Muscle layer of duodenum (tissue), 2 donors: Measurements from ENCODE around the gene POLR3B.
"Not testable (repeated sequence)": the region's sequence is repeated elsewhere in the genome, so short reads cannot be mapped to it uniquely, and the experiment has no call there.

Experiments used
- H3K27ac ChIP-seq: one replicate; pipeline ENCODE4 v1.7.0; 2013; ENCODE audit warnings: mild to moderate bottlenecking, low read length
- H3K27me3 ChIP-seq: one replicate; pipeline ENCODE4 v1.7.0; 2013; ENCODE audit warnings: low read depth, mild to moderate bottlenecking, control low read depth, low read length
- H3K36me3 ChIP-seq, 2 donors: one replicate each; pipeline ENCODE4 v1.7.0; 2013; ENCODE audit warnings: low read length in 2 of 2, control low read depth in 1 of 2, mild to moderate bottlenecking in 1 of 2; ENCODE audit not compliant: insufficient read depth in 2 of 2, control insufficient read depth in 1 of 2
- H3K4me1 ChIP-seq, 2 donors: one replicate each; pipeline ENCODE4 v1.7.0; 2013; ENCODE audit warnings: low read length in 2 of 2, mild to moderate bottlenecking in 2 of 2, control low read depth in 1 of 2, moderate library complexity in 1 of 2; ENCODE audit not compliant: insufficient read depth in 2 of 2, control insufficient read depth in 1 of 2
- H3K4me3 ChIP-seq, 2 donors: one replicate each; pipeline ENCODE4 v1.7.0; 2013; ENCODE audit warnings: low read length in 2 of 2, low read depth in 1 of 2, mild to moderate bottlenecking in 1 of 2
- H3K9me3 ChIP-seq, 2 donors: one replicate each; pipeline ENCODE4 v1.7.0; 2013; ENCODE audit warnings: low read length in 2 of 2, control low read depth in 1 of 2, mild to moderate bottlenecking in 1 of 2; ENCODE audit not compliant: control insufficient read depth in 1 of 2
- donor health status: healthy.

The POLR3B gene

DNA sequence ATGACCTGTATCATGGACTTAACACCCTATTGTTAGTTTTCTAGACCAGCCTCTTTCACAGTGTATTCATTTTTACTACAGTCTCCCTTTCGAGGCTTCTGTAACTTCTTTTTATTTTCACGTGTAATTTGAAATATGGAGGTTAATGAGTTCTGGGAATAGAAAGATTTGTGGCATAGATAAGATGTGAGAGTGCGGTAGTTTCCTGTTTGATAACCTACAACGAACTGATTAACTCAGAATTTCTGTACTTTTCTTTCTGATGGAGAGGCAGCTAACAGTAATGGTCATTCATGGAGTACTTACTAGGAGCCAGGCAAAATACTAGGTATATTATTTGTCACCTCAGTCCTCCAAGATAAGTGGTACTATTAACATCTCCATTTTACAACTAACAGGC, 21.2 kb downstream of the POLR3B start:
- Histone ChIP-seq H3K36me3 (peaks cover 7 to 47% of the 10 kb centered on the region in 2 donors), H3K4me1 (no peaks in the 10 kb centered on the region), H3K27me3 (no peaks in the 10 kb centered on the region)

DNA sequence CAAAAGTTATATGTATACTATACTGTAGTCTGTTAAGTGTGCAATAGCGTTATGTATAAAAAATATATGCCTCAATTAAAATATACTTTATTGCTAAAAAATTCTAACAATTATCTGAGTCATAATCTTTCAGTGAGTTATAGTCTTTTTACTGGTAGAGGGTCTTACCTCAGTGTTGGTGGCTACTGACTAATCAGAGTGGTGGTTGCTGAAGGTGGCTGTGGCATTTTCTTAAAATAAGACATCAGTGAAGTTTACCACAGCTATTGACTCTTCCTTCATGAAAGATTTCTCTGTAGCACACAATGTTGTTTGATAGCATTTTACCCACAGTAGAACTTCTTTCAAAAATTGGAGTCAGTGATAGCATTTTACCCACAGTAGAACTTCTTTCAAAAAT, 23.4 kb downstream of the POLR3B start:
- Histone ChIP-seq H3K4me1 (no peaks in the 10 kb centered on the region), H3K9me3 (no peaks in the 10 kb centered on the region), H3K27ac (no peak overlapping the region), H3K27me3 (no peaks in the 10 kb centered on the region), H3K4me3 (no peak overlapping the region), H3K36me3 (peaks cover 7 to 38% of the 10 kb centered on the region in 2 donors)

More for the DNA sequence above, 21.2 kb downstream of the POLR3B start:
- H3K27ac ChIP-seq = no peak overlapping the region
- no peak overlapping the region for H3K4me3 ChIP-seq
- no peaks in the 10 kb centered on the region for H3K9me3 ChIP-seq

DNA sequence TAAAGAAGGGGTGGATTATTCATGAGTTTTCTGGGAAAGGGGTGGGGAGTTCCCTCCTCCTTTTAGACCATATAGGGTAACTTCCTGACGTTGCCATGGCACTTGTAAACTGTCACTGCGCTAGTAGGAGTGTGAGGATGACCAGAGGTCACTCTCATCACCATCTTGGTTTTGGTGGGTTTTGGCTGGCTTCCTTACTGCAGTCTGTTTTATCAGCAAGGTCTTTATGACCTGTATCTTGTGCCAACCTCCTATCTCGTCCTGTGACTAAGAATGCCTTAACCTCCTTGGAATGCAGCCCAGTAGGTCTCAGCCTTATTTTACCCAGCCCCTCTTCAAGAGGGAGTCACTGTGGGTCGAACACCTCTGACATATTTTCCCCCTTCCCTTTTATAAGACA, 24.3 kb downstream of the POLR3B start:
- H3K36me3 ChIP-seq = peaks cover 7 to 33% of the 10 kb centered on the region in 2 donors
- H3K9me3 ChIP-seq, H3K4me3 ChIP-seq, H3K27me3 ChIP-seq, H3K27ac ChIP-seq, H3K4me1 ChIP-seq: not testable (repeated sequence)

DNA sequence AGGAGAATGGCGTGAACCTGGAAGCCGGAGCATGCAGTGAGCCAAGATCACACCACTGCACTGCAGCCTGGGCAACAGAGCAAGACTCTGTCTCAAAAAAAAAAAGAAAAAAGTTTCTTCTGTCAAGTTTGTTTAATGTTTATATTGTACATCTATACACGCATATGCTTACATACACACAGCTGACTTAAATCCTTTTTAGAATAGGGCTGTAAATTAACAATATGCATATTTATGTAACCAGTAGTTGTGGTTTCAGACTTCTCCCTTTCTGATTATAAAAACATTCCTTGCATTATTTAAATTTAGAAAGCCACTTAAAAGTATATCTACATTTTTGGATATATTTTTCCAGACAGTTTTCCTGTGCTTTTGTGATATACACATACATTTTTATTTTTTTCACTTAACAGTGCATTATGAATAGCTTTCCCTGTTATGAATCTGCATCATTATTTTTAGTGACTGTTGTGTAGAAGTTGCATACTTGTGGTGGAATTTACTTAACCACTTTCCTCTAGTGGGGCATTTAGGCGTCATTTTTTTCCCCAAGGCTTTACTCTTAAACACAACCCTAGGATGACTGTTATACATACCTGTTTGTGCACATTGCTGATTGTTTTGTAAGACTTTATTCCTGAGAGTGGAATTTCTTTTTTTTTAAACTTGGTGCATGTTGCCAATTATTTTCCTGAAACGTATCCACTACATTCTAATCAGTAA, 29.4 kb downstream of the POLR3B start:
- Histone ChIP-seq H3K4me3 (no peak overlapping the region), H3K4me1 (no peaks in the 10 kb centered on the region), H3K27ac (no peak overlapping the region), H3K36me3 (peaks cover 8 to 9% of the 10 kb centered on the region in 2 donors), H3K27me3 (no peaks in the 10 kb centered on the region), H3K9me3 (no peaks in the 10 kb centered on the region)

DNA sequence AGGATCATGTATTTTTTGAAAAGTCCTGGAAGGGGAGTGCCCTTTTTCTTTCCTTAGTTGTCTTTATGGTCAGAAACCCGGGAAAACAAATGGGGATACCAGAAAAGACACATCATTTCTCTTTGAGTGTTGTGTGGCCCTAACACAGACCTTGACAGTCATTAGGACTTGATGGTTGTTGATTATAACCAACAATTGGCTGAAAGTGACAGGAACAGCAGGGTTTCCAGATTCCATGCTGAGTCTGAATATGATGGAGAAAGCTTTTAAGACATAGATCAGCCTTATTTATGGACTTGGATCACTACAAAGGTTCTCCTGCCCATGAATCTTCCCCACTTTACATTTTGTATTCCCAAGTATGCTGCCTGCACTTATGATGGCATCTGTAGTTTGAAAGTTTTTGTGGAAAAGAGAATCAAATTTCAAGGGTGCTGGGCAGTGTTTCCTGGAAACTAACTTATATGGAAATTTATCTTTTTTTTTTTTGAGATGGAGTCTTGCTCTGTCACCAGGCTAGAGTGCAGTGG, 30.4 kb downstream of the POLR3B start:
- Histone ChIP-seq H3K27ac (no peak overlapping the region), H3K4me1 (no peaks in the 10 kb centered on the region), H3K36me3 (peaks cover 6 to 7% of the 10 kb centered on the region in 2 donors), H3K9me3 (no peaks in the 10 kb centered on the region), H3K27me3 (no peaks in the 10 kb centered on the region), H3K4me3 (no peak overlapping the region)

DNA sequence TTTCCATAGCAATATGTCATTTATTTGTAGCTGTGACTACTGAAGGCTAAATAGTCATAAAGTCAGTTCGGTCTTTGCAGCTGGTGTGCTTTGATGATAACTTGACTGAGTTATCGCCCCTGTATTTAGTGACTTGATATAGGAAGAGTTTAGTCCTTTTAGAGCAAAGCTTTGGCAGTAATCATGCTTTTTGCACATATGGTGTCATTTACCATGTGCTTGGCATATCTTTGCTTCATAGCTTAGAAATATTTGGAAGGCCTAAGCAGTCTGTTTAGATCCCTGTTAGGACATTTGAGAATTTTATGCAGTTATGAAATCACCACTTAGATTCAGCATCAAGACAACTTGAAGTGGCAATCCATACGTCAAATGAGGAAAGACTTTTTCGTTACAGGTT, 31.6 kb downstream of the POLR3B start:
- no peak overlapping the region for H3K4me3 ChIP-seq
- no peaks in the 10 kb centered on the region for H3K9me3 ChIP-seq
- H3K27ac ChIP-seq = no peak overlapping the region
- H3K4me1 ChIP-seq = no peaks in the 10 kb centered on the region
- H3K27me3 ChIP-seq = no peaks in the 10 kb centered on the region
- H3K36me3 ChIP-seq = peaks cover 17% of the 10 kb centered on the region in 2 donors

DNA sequence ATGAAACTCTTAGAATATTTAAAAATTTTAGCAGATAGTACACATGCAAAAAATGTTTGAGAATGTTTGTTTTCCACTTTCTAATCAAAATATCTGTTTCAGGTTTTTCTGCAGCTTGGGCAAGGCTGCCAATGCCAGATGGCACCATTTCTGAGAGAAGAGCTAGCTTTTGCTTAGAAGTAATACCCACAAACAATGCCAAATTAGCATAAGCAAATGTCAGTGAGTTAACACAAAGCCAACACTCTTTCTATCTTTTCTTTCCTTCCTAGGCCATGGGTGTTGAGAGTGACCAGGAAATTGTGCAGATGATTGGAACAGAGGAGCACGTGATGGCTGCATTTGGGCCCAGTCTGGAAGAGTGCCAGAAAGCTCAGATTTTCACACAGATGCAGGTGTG, 35.2 kb downstream of the POLR3B start:
- Histone ChIP-seq H3K4me1 (no peaks in the 10 kb centered on the region), H3K4me3 (no peak overlapping the region), H3K36me3 (peaks cover 23 to 24% of the 10 kb centered on the region in 2 donors), H3K27me3 (no peaks in the 10 kb centered on the region), H3K27ac (no peak overlapping the region), H3K9me3 (no peaks in the 10 kb centered on the region)

DNA sequence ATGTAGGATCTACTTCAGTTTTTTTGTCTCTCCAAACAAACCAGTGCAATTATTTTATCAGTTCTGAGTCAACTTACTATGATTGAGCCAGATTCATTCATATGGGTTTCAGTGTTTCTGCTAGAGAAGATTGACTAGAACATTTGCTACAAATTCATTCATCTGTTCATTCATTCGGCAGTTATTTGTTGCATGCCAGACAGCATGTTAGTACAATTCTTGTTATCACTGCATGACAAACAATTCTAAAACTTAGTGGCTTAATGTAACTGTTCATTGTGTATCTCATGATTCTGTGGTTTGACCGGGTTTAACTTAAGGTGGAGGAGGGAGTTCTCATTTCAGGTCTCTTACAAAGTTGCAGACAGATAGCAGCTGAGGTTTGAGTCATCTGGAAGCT, 52.3 kb downstream of the POLR3B start:
- Histone ChIP-seq H3K4me1 (no peaks in the 10 kb centered on the region), H3K27ac (no peak overlapping the region), H3K4me3 (no peak overlapping the region), H3K36me3 (peaks cover 6 to 14% of the 10 kb centered on the region in 2 donors), H3K27me3 (no peaks in the 10 kb centered on the region), H3K9me3 (no peaks in the 10 kb centered on the region)

DNA sequence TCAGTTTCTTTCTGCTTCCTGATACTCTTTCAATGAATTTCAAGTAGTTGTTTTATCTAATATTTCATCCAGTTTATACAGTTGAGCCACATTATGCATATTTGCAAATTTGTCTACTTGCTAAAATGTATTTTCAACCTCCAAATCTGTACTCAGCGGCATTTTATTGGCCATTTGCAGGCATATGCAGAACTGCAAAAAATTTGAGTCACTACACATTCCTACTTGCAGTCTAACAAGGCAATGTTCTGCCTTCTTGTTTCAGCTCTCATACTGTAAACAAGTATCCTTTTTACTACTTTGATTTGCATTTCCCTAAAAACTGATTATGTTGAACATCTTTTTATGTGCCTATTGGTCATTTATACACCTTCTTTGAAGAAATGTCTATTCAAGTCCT, 55.0 kb downstream of the POLR3B start:
- Histone ChIP-seq H3K4me1 (no peaks in the 10 kb centered on the region), H3K27me3 (no peaks in the 10 kb centered on the region), H3K36me3 (peaks cover 0 to 17% of the 10 kb centered on the region in 2 donors), H3K4me3 (no peak overlapping the region), H3K27ac (no peak overlapping the region), H3K9me3 (no peaks in the 10 kb centered on the region)

DNA sequence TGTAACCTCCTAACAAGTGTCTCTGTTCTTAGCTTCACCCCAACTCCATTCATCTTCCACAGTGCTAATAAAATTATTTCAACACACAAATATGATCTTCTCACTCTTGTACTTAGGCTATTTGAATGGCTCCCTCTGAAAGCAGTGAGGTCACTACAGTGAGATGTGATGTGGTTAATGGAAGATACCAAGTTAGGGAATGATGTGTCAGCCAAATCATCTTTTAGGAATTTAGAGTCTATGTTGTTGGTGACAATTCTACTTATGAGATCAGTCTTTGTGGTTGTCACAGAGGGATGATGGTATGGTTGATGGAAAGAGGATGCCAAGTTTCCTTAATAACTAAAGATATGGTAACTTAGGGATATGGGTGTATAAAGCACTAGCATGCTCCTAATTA, 57.6 kb downstream of the POLR3B start:
- Histone ChIP-seq H3K9me3 (no peaks in the 10 kb centered on the region), H3K36me3 (peaks cover 0 to 17% of the 10 kb centered on the region in 2 donors), H3K4me1 (peaks cover 0 to 11% of the 10 kb centered on the region in 2 donors), H3K4me3 (no peak overlapping the region), H3K27ac (no peak overlapping the region), H3K27me3 (no peaks in the 10 kb centered on the region)

DNA sequence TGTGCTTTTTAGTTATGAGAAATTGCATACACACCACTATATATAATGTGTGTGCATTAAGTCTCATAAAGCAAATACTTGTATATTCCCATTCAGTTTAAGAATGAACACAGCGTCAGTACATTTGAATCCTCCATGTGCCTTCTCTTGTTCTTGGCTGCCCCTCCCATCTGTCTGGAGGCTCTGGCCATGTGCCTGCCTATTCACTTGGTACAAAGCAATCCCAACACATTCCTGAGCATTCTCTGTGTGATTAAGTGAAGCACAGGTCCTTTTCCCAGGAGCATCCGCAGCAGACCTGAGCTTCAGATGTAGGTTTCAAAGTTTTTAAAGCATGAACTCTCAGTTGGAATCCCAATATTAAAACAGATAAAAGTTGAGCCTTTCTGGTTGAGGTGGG, 58.7 kb downstream of the POLR3B start:
- H3K27me3 ChIP-seq = no peaks in the 10 kb centered on the region
- H3K27ac ChIP-seq = no peak overlapping the region
- no peaks in the 10 kb centered on the region for H3K9me3 ChIP-seq
- no peak overlapping the region for H3K4me3 ChIP-seq
- peaks cover 0 to 14% of the 10 kb centered on the region in 2 donors for H3K36me3 ChIP-seq
- peaks cover 0 to 11% of the 10 kb centered on the region in 2 donors for H3K4me1 ChIP-seq
